Measurements from ENCODE around the gene CLSTN2. TPM values are rescaled to one million over a fixed set of nuclear protein-coding genes. Genes with fewer than 3 reads are reported as not detected.

CLSTN2 gene
- total and polyA plus RNA-seq, 2 of the 13 experiments (the other 11 are each of a cell fraction or from before 2014, with no cell fraction given): not detected

DNA sequence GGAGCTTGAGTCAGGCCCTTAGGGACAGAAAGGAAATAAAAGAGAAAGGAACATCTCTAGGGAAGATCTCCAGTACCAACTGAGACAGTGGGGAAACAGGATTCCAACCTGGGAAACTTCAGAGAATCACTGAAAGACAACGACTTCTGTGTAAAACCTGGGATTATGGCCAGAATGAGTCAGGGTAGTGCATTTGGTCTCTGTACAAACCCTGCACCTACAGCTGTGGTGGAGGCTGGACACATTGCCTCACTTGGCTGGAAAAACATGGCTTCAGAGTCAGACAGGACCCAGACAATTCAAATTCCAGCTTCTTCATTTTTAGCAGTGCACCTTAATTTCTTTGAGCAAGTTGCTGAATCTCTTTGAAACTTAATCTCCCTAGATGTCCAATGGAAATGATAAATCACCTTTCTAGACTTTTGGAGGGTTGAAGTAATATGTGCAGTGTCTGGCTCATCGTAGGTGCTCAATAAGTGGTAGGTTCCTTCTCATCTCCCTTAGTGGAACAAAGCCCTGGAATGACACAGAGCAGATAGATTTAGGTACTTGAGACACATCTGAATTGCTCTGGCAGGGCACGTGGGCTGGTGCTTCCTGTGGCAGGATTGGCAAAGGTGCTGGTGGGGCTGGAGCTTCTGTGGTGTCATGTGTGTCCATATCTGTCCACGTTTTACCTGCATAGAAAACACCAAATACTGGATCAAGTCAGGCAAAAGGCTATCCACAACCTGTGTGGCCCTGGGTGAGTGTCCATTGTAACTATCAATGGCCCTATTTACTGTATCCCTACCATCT, 6.1 kb upstream of the CLSTN2 start:
- BruUV-seq (replicated peaks): no TSS peak
- no peak overlapping the region for H2AFZ ChIP-seq (ENCODE audit: low read length)
- DNase-seq (ENCODE audit: low spot score) (no peak), FAIRE-seq (no peak), ATAC-seq (no peak)
- H3K79me2 ChIP-seq (ENCODE audit: insufficient read depth, low read length): no peaks in the 10 kb centered on the region
- TF ChIP-seq ZNF501 (CRISPR knock-in tag; IDR thresholded peaks at IDR 0.05) (no peak), ZNF296 (CRISPR knock-in tag; conservative IDR thresholded peaks at IDR 0.05) (no peak), FIP1L1 (IDR thresholded peaks at IDR 0.05; ENCODE audit: borderline replicate concordance, insufficient read depth, low read depth, low read length) (no peak), ONECUT2 (CRISPR knock-in tag; IDR thresholded peaks at IDR 0.05) (no peak), ZSCAN29 (CRISPR knock-in tag; conservative IDR thresholded peaks at IDR 0.05) (no peak), NFATC3 (CRISPR knock-in tag; IDR thresholded peaks at IDR 0.05) (no peak), ZNF441 (CRISPR knock-in tag; IDR thresholded peaks at IDR 0.05; ENCODE audit: borderline replicate concordance) (no peak), GABPB1 (CRISPR knock-in tag; IDR thresholded peaks at IDR 0.05) (no peak), POLR2A (IDR thresholded peaks at IDR 0.05; ENCODE audit: insufficient read depth in 1 of 2, low read depth in 2 of 2, low read length in 2 of 2) (no peak), RXRA (CRISPR knock-in tag; IDR thresholded peaks at IDR 0.05) (no peak), SNAPC2 (CRISPR knock-in tag; IDR thresholded peaks at IDR 0.05) (no peak), BRCA1 (CRISPR knock-in tag; IDR thresholded peaks at IDR 0.05) (no peak), RFXAP (CRISPR knock-in tag; IDR thresholded peaks at IDR 0.05; ENCODE audit: borderline replicate concordance) (no peak), ZNF292 (CRISPR knock-in tag; IDR thresholded peaks at IDR 0.05; ENCODE audit: borderline replicate concordance, low read depth) (no peak), MAFF (IDR thresholded peaks at IDR 0.05; ENCODE audit: low read depth, low read length) (no peak), TBX3 (IDR thresholded peaks at IDR 0.05; ENCODE audit: borderline replicate concordance) (no peak), FOXO1 (CRISPR knock-in tag; IDR thresholded peaks at IDR 0.05) (no peak), IKZF1 (IDR thresholded peaks at IDR 0.05) (no peak)
- TF ChIP-seq, protein P1, sequence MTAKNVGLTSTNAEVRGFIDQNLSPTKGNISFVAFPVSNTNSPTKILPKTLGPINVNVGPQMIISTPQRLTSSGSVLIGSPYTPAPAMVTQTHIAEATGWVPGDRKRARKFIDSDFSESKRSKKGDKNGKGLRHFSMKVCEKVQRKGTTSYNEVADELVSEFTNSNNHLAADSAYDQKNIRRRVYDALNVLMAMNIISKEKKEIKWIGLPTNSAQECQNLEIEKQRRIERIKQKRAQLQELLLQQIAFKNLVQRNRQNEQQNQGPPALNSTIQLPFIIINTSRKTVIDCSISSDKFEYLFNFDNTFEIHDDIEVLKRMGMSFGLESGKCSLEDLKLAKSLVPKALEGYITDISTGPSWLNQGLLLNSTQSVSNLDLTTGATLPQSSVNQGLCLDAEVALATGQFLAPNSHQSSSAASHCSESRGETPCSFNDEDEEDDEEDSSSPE (CRISPR knock-in tag; IDR thresholded peaks at IDR 0.05): no peak
- no peaks in the 10 kb centered on the region for H3K36me3 ChIP-seq (replicated peaks in 1 of 2; ENCODE audit: control insufficient read depth in 1 of 2, insufficient read depth in 2 of 2, low read length in 2 of 2)
- H3K27ac ChIP-seq (ENCODE audit: extremely low read length, insufficient read depth, low read length): no peak overlapping the region
- H4K20me1 ChIP-seq (ENCODE audit: insufficient read depth, low read length): no peaks in the 10 kb centered on the region
- 0% methylated on average over 4 of the region's 4 CpGs for WGBS (ENCODE audit: low lambda C conversion rate)
- peaks cover 0 to 4% of the 10 kb centered on the region in 2 experiments; a peak in 1 of 5 replicates for H3K27me3 ChIP-seq (ENCODE audit: control insufficient read depth in 1 of 2, insufficient read depth in 2 of 2, low read length in 2 of 2)
- intact Hi-C loops (cut with micrococcal nuclease; ENCODE audit: unreplicated experiment) (no loop called here), in situ Hi-C loops (cut with HindIII; ENCODE audit: extremely low pct_ligation_motif_present, low pct_unique_long_range_greater_than_20kb) (no loop called here)
- H3K9ac ChIP-seq (ENCODE audit: insufficient read depth, low read depth, low read length): no peak overlapping the region
- no peak overlapping the region for H3K4me2 ChIP-seq (ENCODE audit: low read depth, low read length)
- no peaks in the 10 kb centered on the region for H3K4me1 ChIP-seq (ENCODE audit: insufficient read depth, low read length)
- CTCF ChIA-PET (ENCODE audit: low intra/inter-chr PET ratio, low total read pairs): no interaction called here
- no peak overlapping the region for H3K4me3 ChIP-seq (replicated peaks in 1 of 3; ENCODE audit: insufficient read depth in 1 of 3, low read depth in 2 of 3, low read length in 3 of 3)
- H3K9me3 ChIP-seq (ENCODE audit: low read length): no peaks in the 10 kb centered on the region
- POLR2A ChIA-PET: no interaction called here
